Breast epithelium (tissue), 3 donors: ENCODE measurements around the gene SKAP1.

ENCODE experiments used
- POLR2A ChIP-seq: fragments of 450-650 bp; IDR thresholded peaks from one replicate; pipeline ENCODE4 v1.6.1; 2016; ENCODE audit warnings: antibody characterized with exemption, mild to moderate bottlenecking, moderate library complexity
- POLR2AphosphoS5 ChIP-seq, 3 donors: sonication (generic); formaldehyde crosslinking; IDR thresholded peaks; one replicate each; pipeline ENCODE4 v1.6.1; 2017; ENCODE audit warnings: antibody characterized with exemption in 3 of 3
- TF ChIP-seq, protein P1 (sequence below), 3 donors: fragments of 450-650 bp; IDR thresholded peaks; one replicate each; pipeline ENCODE4 v1.5.1; 2016 to 2017; ENCODE audit warnings: antibody characterized with exemption in 3 of 3, mild to moderate bottlenecking in 3 of 3, moderate library complexity in 3 of 3

DNA sequence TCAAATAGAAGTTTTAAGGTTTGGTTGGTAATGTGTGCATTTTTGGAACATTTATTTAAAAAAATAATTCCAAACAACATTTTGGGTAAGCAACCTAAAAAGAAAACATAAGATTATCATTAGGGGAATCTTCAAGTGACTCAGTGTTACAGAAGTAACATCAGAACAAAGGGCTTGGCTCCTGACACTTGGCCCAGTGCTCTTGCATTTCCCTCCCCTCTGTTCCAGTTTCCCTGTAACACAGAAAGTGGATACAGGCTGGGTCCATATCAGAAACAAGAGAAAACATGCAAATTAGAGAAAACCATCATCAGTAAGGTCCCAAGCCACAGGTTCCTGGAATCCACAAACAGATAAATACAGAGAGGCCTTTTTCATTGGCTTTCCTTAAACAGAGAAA is 40.1 kb downstream of the SKAP1 start:
- TF ChIP-seq, protein P1, sequence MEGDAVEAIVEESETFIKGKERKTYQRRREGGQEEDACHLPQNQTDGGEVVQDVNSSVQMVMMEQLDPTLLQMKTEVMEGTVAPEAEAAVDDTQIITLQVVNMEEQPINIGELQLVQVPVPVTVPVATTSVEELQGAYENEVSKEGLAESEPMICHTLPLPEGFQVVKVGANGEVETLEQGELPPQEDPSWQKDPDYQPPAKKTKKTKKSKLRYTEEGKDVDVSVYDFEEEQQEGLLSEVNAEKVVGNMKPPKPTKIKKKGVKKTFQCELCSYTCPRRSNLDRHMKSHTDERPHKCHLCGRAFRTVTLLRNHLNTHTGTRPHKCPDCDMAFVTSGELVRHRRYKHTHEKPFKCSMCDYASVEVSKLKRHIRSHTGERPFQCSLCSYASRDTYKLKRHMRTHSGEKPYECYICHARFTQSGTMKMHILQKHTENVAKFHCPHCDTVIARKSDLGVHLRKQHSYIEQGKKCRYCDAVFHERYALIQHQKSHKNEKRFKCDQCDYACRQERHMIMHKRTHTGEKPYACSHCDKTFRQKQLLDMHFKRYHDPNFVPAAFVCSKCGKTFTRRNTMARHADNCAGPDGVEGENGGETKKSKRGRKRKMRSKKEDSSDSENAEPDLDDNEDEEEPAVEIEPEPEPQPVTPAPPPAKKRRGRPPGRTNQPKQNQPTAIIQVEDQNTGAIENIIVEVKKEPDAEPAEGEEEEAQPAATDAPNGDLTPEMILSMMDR (IDR thresholded peaks at IDR 0.05), result no peak
- no peak for TF ChIP-seq POLR2A
- no peak for TF ChIP-seq POLR2AphosphoS5 (IDR thresholded peaks at IDR 0.05)
